Fibroblast of skin of abdomen (primary cell): ENCODE measurements around the gene CFAP74.
"Not testable (repeated sequence)": the region's sequence is repeated elsewhere in the genome, so short reads cannot be mapped to it uniquely, and the experiment has no call there.

Experiments used
- DNase-seq: peaks from one replicate; pipeline ENCODE4 v3.0.0-alpha.2; 2013

Gene CFAP74

DNA sequence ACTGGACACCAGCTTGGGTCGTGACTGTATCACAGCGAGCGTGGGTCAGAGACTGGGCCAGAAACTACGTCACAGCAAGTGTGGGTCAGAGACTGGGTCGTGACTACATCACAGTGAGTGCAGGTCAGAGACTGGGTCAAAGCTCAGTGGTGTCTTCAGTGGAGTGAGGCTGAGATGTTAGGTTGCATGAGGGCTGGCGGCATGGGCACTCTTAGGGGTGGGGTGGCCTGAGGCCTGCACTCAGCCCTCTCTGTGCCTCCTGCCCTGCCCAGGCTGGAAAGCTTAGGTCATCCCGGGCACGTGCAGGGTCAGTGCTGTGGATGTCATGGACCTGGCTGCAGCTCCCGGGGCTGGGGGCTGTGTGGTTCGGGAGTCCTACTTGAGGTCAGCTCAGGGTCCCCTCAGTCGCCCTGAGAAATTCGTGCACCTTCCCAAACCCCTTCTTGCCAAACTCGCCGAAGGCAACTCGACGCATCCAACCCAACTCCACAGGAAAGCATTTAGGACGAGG is 19.0 kb downstream of the CFAP74 start:
- no peak for DNase-seq

GRCh38 chr1:1982379-1983232 is 21.0 kb downstream of the CFAP74 start:
- DNase-seq, result no peak

GRCh38 chr1:1981631-1982327 is 21.8 kb downstream of the CFAP74 start:
- not testable (repeated sequence) for DNase-seq

GRCh38 chr1:1981142-1981500 is 22.5 kb downstream of the CFAP74 start:
- no peak for DNase-seq

DNA sequence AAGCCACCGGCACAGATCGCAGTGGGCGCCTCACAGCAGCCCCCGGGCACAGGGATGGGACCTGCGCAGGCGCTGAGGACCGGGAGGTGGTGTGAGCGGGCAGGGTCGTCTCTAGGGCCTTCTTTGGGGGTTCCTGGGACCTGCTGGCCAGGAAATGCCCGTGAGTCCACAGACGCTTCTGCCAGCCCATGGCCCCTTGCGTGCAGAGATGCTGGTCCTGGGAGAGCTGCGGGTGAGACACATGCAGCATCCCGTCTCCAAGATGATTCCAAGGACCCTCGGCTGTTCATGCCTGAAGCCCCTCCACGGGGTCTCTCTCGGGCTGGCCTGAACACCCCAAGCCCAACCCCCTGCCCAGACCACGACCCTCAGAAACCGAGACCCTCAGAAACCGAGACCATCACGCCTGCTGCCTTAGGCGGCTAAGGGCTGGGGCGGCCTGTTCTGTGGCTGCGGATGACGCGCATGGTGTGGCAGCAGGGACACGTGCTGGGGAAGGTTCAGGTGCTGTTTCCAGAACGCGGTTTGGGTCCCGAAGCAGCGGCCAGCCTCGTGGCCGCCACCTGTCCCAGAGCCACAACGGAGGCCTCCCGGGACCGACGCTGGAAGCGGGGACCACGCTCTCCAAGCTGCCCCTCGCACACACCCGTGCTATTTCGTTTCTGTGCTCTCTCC is 23.0 kb downstream of the CFAP74 start:
- no peak for DNase-seq

GRCh38 chr1:1979482-1980165 is 24.0 kb downstream of the CFAP74 start:
- no peak for DNase-seq

DNA sequence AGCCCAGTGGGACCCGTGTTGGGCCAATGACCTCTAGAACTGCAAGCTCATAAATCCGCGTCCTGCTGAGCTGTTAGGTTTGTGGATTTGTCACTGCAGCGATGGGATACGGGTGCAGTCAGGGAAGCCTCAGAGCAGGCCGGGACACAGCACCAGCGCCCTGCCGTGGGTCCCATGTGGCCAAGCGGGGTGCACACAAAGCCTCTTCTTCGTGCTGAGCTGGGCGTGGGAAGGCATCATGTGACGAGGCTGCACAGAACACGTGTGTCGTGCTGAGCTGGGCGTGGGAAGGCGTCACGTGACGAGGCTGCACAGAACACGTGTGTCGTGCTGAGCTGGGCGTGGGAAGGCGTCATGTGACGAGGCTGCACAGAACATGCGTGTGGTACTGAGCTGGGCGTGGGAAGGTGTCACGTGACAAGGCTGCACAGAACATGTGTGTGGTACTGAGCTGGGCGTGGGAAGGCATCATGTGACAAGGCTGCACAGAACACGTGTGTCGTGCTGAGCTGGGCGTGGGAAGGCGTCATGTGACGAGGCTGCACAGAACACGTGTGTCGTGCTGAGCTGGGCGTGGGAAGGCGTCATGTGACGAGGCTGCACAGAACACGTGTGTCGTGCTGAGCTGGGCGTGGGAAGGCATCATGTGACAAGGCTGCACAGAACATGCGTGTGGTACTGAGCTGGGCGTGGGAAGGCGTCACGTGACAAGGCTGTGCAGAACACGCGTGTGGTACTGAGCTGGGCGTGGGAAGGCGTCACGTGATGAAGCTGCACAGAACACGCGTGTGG is 24.7 kb downstream of the CFAP74 start:
- DNase-seq, result not testable (repeated sequence)

- DNase-seq, result no peak
These were observed 25.5 kb downstream of the CFAP74 start for GRCh38 chr1:1978108-1978507.

DNA sequence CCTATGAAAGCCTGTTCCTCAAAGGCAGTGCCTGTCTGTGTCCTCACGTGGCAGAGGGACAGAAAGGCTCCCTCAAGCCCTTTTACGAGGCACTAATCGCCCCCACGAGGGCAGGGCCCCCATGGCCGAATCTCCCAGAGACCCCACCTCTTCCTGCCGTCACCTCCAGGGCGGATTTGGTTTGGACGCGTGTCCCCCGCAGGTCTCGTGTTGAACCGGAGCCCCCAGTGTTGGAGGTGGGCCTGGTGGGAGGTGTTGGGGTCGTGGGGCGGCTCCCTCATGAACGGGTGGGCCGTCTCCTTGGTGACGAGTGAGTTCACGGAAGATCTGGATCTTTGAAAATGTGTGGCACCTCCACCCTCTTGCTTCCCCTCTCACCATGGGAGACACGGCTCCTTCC is 27.6 kb downstream of the CFAP74 start:
- no peak for DNase-seq

GRCh38 chr1:1975535-1975934 is 28.1 kb downstream of the CFAP74 start:
- no peak for DNase-seq

GRCh38 chr1:1974834-1975233 is 28.8 kb downstream of the CFAP74 start:
- DNase-seq, result no peak

GRCh38 chr1:1973716-1974642 is 29.6 kb downstream of the CFAP74 start:
- no peak for DNase-seq

DNA sequence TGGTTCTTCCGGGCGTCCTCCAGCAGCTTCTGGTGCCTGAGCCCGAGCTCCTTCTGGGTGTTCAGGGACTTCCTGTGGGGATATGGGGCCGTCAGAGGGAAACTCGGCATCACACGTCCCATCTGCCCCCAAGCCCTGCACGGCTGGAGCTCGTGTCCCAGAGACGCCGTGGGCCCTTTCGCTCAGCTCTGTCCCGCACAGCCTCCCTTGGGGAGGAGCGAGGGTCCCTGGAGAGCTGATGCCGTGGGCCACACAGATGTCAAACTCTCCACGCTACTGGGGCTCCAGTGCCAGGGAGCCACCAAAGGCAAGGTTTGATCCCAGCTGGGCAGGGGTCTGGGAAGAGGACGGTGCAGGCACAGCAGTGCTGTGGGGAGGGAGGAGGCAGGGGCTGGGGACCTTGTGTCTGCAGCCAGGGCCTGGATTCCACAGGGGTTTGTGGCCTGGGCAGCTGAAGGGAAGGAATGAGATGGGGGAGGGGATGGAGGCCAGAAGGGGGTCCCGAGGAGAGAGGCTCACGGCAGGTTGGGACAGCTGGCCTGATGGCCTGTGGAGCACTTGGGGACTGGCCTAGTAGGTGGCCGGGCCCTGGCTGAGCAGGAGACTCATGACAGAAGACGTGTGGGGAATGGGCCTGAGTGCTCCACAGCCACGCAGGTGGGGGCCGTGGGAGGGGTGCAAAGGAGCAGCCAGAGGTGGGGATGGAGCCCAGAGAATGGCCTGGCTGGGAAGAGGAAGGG is 30.4 kb downstream of the CFAP74 start:
- DNase-seq, result no peak

GRCh38 chr1:1971688-1972087 is 31.9 kb downstream of the CFAP74 start:
- no peak for DNase-seq

DNA sequence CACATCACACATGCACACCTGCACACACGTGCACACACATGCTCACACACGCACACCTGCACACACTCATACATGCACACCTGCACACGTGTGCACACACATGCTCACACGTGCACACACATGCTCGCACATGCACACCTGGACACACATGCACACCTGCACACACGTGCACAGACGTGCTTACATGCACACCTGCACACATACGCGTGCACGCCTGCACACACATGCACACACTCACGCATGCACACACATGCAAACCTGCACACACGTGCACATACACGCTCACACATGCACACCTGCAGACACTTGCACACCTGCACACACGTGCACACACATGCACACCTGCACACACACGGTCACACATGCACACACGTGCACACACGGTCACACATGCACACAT is 32.6 kb downstream of the CFAP74 start:
- no peak for DNase-seq

GRCh38 chr1:1969953-1970716 is 33.5 kb downstream of the CFAP74 start:
- DNase-seq, result no peak

DNA sequence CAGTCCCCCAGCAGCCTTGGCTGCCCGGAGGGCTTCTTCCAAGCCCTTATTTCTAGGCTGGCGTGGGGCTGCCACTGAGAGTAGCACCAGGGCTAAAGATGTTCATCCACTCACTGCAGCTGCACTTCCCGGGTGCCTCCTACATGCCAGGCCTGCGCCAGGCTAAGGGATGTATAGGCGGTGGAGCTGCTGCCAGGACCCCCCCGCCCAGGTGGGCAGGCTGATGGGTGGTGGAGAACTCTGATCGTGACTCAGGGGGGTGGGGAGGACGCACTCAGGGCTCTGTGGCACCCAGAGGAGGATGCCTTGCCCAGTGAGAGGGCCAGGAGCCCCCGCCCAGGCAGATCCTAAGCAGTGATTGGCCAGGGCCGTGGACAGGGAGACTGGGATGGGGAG is 34.1 kb downstream of the CFAP74 start:
- DNase-seq, result no peak

DNA sequence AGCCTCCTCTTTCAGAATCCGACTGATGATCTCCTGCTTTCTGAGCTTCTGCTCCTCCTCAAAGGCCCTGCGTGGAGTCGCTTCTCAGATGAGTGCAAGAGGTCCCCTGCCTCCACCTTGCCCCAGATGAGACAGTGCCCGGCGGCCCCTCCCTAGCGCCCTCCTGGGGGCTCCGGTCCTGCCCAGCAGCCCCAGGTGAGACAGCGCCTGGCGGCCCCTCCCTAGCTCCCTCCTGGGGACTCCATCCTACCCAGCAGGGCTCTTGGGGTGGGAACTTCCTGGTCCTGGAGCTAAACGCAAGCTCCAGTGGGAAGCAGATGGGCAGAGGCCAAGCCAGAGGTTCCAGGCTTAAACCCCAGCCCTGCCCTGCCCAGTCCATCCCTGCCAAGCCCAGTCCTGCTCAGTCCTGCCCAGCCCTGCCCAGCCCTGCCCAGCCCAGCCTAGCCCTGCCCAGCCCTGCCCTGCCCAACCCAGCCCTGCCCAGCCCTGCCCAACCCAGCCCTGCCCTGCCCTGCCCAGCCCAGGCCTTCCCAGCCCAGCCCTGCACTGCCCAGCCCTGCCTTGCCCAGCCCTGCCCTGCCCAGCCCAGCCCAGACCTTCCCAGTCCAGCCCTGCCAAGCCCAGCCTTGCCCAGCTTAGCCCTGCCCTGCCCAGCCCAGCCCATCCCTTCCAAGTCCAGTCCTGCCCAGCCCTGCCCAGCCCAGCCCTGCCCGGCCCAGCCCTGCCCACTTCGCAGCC is 34.6 kb downstream of the CFAP74 start:
- no peak for DNase-seq
